Measurements from ENCODE around the gene CAMK2A.

The CAMK2A gene

DNA sequence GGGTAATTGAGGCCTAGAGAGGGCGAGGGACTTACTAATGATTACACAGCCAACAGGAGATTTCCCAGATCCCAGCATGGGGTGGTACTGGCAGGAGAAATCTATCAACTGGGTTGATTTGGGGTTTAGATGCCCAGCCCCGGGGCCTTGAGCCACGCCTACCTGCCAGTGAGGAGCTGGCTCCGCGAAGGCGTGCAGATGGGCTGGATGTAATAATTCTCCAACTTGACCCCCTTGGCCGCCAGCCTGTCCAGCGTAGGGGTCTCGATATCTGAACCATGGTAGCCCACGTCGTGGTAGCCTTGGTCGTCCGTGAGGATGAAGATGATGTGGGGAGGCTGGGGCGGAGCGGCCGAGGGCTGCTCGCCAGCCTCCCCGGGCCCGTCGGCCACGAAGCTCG, 12.3 kb upstream of the CAMK2A start:
- no peak for DNase-seq (ENCODE audit: low read depth in 3 of 3, low spot score in 1 of 3)

DNA sequence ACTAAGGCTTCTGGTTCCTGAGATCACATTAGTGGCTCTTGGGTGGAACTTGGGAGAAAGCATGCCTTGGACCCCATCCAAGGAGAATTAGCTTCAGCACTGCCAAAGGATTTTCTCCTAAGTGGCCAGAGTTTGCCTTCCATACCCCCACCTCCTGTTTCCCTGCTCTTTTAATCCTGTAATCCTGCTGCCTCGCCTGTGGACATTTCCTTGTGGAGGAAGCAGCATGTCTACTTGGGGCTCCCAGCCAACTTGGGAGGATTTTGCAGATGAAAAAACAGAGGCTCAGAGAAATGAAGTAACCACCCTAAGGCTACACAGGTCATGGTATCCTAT, 11.6 kb upstream of the CAMK2A start:
- DNase-seq (ENCODE audit: low read depth in 3 of 3, low spot score in 1 of 3) = no peak

DNA sequence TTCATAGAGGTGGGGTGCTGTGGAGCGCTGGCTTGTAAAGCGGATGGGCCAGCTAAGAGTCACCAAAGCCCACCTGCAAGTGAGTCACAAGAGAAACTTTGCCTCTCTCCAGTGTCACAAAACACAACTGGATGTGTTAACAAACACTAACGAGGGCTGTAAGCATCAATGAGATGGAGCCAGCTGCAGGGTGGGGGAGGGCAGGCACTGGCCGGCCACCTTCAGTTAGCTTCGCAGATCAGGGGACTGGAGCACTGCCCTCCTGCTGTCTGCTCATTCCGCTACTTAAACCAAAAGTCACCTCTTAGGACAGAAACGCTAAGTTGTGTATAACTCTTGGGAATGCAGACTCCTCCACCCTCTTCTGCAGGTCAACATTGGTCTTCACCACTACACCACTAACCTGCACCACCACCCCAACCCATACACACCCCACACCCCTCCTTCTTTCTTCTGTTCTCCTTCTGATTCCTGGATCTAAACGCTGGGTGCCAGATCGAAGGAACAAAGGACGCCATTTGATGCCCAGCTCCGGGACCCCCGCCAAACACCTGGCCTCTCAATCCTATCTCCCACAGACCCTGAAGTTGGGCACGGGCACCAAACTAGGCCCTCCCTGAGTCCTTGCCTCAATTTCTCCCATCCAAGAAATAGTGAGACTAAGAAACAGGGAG, 11.1 kb upstream of the CAMK2A start:
- no peak for DNase-seq (ENCODE audit: low read depth in 3 of 3, low spot score in 1 of 3)

DNA sequence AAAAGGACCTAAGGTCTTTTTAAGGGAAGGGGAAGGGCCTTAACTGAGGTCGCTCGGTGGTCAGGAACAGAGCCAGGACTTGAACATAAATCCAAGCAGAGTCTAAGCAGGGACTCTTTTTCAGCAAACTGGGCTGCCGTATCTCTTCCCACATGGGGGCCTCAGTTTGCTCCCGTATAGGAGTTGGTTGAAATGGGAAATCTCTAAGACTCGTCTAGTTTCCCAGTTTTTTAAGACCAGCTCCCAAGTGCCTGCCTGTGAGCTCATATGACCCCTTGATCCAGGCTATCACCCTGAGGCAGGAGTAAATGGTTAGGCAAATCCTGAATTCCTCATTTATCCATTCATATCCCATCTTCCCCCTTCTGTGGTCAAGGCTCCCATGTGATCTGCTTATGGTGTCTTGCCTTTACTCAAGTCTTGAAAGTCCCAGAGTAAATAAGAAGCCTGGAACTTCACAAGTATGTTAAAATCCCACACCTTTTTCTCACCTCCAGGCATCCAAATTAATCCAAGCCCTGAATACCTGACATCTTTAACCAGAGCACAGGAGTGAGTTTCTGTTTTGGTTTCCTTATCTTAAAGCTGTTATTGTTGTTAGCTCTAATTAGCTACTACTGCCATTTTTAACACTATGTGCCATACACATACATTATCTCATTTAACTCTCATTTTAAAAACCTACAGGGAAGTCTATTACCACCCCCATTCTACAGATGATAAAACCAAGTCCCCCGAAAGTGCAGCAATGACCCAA, 10.2 kb upstream of the CAMK2A start:
- DNase-seq (ENCODE audit: low read depth in 3 of 3, low spot score in 1 of 3) = no peak

DNA sequence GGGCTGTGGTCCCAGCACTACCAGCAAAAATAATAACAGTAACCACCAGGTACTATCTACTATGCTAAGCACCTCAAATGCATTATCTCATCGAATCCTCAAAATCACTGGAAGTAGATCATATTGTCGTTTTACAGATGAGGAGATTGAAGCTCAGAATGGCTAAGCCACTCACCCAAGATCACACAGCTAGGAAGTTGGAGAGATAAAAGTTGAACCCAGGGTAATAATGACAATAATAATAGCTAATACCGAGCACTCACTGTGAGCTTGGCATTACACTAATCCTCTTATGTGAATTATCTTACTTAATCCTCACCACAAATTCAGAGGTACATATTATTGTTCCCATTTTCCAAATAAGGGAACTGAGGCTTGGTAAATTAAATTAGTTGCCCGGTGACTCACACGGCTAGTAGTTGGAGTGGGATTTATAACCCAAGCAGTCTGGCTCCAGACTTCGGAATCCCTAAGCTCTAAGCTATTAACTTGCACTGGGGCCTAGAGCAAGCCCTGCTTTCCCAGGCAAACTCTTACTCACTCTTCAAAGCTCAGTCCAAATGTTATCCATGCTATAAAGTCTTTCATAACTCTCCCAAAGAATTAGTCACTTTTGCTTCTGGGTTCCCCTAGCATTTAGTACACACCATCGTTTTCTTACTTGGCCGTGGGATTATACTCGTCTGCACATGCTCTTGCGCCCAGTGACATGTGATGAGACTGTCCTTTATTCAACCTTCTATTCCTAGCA, 9.3 kb upstream of the CAMK2A start:
- no peak for DNase-seq (ENCODE audit: low read depth in 3 of 3, low spot score in 1 of 3)

DNA sequence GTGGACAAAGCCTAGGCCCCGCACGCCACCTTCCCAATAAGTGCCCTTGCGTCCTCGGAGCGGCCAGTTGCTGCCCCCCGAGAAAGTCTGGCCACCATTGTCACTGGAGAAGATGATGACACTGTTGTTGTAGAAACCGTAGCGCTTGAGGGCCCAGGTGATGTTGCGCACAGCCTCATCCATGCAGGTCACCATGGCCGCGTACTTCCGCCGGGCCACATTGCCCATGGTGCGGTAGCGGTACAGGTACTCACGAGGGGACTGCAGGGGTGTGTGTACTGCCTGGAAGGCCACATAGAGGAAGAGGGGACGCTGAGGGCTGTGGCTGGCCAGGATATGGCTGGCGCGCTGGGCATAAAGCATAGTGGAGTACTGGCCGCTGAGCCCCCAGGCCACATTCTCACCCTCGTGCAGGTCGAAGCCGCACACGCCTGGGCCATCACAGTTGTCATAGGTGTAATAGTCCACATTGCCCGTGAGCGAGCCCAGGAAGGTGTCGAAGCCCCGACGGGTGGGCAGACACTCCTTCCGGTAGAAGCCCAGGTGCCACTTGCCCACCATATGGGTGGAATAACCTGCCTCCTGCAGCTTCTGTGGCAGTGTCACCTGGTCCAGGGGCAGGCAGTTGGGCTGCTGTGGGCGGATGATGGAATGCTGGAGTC, 8.5 kb upstream of the CAMK2A start:
- DNase-seq (ENCODE audit: low read depth in 3 of 3, low spot score in 1 of 3) = no peak

DNA sequence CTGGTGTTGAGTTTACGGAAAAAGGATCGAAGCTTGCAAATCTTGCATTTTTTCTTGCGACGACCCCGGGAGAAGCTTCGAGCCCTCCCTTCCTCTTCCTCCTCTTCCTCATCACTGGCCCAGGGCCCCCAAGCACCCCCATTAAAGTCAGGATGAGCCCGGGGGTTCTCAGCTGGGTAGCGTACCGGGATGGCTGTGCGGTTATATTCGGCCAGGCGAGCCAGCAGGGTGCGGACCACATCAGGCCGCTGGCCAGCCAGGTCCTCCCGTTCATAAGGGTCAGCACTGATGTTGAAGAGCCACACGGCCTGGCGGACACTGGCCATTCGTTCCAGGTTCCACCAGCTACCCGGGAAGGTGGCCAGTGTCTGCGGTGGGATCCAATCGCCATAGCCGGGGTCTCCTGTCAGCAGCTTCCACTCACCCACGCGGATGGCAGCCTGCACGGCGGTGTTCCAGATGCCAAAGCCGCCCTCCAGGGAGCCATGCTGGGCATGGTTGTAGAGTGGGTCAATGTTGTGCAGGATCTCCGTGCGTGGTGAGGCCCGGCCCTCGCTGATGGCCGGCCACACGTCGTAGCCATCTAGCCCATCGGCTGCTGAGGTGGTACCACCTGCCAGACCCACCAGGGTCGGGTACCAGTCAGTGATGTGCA, 7.8 kb upstream of the CAMK2A start:
- DNase-seq (ENCODE audit: low read depth in 3 of 3, low spot score in 1 of 3) = no peak

DNA sequence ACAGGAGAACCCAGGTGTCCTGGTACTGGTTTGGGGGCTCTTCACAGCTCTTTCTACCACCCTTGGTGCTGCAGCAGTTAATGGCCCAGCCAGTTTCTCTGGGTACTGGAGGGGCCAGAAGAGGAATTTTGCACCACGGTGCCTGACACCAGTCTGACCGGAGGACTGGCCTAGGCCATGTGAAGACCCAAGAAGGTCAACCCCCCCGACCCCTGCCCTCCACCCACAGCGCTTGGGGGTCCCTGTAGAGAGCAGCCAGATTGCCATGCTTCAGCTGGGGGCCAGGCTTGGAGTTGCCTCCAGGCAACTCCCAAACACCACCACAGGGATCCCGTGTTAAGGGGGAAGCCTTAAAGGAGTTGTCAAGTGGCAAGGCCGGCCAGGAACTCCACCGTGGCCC, 6.9 kb upstream of the CAMK2A start:
- no peak for DNase-seq (ENCODE audit: low read depth in 3 of 3, low spot score in 1 of 3)

DNA sequence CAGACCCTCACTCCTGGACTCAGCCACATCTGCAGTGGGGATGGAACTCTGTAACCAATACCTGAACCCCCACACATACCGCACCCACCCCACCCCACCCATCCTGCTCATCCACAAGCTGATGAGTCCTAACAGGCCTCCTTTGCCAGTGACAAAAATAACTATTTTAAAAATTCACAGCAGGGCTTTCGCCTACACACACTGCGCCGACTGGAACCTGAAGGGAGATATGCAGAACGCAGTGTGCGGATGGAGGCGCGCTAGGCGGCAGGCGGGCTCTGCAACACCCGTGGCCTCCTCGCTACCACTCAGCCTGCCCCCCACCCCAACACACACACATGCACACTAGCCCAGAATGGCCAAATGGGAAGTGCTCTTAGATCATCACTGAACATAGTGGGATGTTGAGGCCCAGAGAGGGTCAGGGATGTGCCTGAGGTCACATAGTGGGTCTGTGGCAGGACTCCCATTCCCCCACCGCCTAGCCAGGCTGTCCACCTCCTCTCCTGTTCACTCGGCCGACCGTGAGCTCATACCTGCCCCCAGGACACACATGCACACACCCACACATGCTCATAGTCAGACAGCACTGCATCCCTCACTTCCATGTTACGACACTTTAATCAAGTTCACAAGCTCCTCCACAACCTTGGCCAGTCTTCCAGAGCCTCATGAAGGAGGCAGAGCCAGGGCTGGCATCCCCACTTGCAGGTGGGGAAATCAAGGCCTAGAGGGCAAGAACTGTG, 6.3 kb upstream of the CAMK2A start:
- DNase-seq (ENCODE audit: low read depth in 3 of 3, low spot score in 1 of 3) = no peak

DNA sequence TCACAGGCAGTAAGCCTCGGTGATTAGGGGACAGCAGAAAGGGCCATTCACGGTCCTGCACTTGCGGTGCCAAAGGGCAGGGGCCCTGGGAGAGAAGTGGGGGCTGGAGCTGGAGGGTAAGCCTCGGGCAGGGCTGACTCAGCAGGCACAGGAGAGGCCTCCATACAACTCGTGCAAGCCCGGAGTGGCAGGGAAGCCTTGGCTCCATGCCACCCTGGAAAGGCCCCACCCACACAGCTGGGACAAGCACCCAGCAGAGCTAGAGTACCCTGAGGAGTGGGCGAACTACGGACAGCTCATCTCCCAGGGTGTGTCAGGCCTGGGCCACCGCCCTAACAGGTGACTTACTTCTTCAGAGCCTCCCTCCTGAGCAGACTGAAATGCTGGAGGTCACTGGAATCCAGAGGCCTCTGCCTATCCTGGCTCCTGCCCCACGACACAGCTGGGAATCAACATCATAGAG, 5.6 kb upstream of the CAMK2A start:
- DNase-seq (ENCODE audit: low read depth in 3 of 3, low spot score in 1 of 3) = no peak

DNA sequence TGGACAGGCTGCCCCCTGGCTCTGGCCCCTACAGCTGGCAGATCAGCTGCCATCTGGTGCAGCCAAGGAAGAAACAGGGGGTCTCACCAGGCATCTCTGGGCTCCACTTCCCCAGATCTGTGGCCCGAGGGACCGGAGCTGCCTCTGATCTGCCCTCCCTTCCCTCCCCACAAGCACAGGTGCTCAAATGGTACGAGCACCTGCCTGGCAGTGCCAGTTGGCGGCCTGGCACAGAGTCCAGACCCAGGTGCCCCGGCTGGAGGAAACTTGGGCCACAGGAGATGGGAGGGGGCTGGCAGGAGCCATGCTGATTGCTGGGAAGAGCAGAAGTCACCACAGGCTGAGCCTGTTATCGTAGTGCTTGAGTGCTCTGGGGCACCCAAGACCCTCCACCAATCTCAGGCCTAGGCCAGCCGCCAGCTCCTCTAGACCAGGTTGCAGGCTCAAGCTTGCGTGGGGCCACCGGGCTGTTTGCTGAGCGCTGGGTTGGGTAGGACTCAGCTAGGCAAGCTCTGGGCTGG, 5.0 kb upstream of the CAMK2A start:
- DNase-seq (ENCODE audit: low read depth in 3 of 3, low spot score in 1 of 3) = no peak

DNA sequence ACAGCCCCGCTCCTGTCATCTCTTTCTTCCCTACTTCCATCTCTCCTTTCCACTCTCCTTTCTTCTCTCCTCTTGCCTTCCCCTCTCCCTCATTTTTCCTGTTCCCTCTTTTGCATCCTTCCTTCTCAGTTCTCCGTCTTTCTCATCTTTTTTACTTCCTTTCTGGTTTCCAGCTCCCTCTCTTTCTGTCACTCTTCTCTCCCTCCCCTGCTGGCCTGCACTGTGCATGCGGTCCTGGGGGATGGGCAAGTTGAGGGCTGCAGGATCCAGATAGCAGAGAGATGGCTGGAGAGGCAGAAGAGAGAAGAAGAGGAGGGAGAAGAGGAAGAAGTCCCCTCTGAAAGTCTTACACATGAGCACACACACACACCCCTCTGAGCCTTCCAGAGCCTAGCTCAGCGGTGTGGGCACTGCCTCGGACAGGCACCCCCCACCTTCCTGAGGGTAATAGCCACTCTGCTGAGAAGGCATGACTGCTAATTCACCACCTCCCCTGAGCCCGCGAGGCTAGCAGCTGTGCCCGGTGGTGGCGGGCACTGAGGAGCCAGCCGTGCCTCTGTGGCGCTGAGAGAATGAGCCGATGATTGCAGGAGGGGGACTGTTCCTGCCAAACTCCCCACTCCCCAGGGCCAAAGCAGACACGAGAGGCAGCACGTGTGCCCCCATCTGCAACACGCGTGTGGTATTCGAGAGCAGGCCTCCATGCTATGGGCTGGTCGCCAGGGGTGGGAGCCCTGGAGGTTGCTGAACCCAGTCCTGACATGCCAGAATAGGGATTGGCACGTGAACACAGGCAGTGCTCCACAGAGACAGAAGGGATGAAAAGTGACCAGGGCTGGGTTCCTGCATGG, 3.7 kb upstream of the CAMK2A start:
- DNase-seq (ENCODE audit: low read depth in 3 of 3, low spot score in 1 of 3) = no peak

DNA sequence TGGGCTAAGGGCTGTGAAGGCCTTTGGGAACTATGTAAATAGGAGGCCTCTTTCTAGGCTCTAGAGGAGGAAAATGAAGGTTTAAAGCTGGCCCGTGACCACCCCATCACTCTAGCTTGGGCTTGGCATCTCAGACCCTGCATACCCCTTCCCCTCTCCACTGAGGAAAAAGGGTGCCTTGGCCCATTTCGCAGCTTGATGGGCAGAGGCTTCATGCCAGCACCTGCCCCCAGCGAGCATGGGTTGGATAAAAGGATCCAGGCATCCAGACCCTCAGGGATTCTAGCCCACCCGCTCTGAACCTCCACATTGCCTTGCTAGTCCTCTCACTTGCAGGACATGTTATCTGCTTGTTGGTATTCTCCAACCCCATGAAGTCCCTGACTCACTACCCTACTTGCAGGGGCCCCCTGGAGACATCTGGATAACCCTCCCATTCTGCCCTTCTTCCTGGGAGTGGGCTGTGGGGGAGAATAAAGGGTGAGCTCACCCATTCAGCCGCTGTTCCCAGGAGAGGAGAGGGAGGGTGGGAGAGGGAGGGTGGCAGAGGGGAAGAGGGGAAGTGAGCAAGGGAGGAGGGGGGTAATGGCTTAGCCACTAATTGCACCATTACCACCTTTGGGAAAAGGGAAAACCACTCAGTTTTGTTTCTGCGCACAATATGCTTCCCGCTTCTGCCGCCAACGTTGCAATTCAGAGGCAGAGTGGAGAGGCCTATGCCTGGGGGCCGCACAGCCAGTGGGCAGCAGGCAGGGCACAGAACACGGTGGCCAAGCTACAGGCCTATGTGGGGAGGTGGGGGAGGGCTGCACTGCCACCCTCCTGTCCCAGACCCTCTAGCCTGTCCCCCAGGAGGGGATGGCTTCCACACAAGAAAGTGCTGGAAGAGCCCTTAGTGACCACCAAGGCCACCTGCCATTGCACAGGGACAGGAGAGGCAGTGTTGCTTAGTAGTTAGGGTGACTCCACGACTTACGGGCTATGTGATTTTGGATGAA, 2.1 kb upstream of the CAMK2A start:
- DNase-seq (ENCODE audit: low read depth in 3 of 3, low spot score in 1 of 3) = no peak

DNA sequence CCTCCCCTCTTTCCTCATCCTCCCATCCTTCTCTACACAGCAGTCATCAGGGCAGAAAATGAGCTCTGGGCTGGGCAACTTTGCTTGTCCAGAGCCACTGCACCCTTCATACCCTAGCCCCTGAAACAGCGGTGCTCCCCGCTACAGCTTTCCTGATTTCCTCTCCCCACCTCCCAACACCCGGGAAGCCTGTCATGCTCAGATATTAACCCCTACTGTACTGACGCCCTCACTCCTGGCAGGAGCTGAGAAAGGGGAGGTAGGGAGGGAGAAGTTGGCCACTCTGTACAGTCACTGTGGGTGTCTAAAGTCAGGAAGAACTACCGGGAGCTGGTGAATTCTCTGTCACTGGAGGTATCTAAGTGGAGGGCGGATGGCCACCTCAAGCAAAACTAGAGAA, 782 bp downstream of the CAMK2A start:
- DNase-seq (ENCODE audit: low read depth in 3 of 3, low spot score in 1 of 3) = no peak

DNA sequence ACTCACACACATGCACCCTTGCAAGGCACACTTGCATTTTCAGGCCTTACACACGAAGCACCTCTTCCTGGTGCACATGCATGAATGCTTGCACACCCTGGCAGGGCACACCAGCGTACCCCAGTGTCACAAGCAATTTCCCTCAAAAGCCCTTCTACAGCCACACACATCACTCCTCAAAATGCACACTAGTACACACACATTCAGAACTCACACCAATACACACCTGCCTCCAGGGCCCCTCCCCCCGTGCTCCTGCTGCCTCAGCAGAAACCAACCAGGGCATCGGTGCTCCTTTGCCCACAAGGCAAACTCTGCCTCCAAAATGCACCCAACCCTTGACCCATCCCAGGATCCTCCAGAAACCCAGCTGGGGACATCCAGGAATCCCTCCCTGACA, 1.2 kb downstream of the CAMK2A start:
- DNase-seq (ENCODE audit: low read depth in 3 of 3, low spot score in 1 of 3) = no peak

DNA sequence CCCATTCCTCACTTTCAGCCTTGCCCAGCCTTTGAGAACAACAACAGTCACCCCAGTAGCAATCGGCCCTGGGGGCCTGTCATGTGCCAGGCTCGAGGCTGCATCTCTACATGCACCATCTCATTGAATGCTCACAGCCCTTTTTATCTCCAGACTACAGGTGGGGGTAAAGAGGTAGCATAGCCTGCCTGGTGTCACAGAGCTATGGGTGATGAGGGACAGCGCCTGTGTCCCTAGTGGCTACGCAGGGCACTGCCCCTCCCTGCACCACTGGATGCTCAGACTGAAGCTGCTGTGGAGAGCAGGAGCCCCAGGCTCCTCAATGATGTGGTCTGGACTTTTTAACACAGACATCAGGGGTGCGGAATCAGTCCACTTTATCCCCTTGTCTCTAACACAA, 2.8 kb downstream of the CAMK2A start:
- no peak for DNase-seq (ENCODE audit: low read depth in 3 of 3, low spot score in 1 of 3)

DNA sequence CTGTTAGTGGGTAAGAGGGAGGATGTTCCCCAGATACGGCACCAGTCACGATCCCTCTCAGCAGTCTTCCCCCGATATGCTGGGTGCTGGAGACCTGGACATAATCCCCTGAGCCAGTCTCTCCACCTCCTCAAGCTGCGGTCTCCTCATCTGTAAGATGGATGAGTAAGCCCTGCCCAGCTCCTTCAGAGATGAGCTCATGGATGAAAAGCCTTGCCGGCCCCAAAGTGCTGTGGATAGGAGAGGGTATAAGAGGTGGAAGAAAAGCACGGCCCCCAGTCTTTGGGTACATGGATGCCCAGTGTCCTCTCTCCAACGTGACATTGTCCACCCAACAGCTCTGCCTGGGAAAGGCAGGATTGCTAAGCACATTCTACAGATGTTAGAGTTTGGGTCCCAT, 4.5 kb downstream of the CAMK2A start:
- no peak for DNase-seq (ENCODE audit: low read depth in 3 of 3, low spot score in 1 of 3)

DNA sequence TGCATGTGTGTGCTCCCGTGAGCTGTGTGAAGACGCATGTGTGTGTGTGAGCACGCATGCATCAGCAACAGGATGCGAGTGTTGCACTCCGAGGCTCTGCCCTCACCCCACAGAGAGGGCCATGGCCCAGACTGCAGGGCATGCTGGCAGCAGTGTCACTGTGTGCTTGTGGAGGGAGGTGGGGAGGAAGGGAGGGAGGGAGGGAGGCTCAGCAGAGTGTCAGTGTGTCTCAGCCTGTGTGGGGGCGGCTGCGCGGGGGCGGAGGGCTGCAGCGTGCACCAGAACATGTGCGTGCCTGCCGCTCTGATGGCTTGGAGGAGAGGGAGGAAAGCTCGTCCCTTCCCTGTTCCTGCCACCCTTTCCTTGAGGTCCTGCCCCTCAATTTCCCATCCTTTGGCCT, 5.3 kb downstream of the CAMK2A start:
- DNase-seq (ENCODE audit: low read depth in 3 of 3, low spot score in 1 of 3) = no peak
